ENCODE measurements around the gene LITAF. TPM values are rescaled to one million over a fixed set of nuclear protein-coding genes. Genes with fewer than 3 reads are reported as not detected.

LITAF gene
- total RNA-seq, 2 donors from 2014 or later: 36.6 to 62.9 TPM

DNA sequence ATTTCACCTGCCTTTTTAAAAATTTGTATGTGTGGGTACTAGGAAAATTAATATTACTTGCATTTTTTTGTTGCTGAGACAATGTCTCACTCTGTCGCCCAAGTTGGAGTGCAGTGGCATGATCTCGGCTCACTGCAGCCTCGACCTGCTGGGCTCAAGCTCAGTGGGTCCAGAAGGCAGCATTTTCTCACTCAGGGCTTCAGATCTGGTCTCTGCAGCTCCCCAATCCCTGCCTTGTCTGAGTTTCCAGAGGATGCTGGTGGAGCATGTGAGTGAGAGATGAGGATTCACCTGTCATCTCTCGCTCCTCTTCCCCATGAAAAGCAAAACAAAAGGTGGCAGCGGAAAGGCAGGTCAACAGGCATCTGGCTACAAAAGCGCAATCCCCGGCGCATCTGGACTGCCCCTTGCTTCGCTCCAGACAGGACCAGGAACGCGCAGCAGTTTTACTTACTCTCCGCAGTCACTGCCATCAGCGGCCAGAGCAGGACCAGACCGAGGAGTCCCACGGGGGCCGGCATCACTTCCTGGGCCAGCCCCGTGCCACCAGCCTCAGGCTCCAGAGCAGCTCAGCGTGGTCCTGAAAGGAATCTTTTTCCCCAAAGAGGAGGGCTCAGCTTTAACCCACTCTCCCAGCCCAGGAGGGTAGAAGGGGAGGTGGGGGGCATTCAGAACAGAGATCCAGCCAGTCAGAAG lies 59.9 kb downstream of the LITAF start:
- Histone ChIP-seq H3K4me3 (ENCODE audit: low read length) (no peak overlapping the region), H3K9me3 (ENCODE audit: control insufficient read depth, low read length) (no peaks in the 10 kb centered on the region), H3K27me3 (ENCODE audit: control insufficient read depth, insufficient read depth, low read length, poor library complexity, severe bottlenecking) (no peaks in the 10 kb centered on the region), H3K4me1 (ENCODE audit: control insufficient read depth, insufficient read depth, low read length) (no peaks in the 10 kb centered on the region), H3K36me3 (ENCODE audit: control insufficient read depth, insufficient read depth, low read length) (no peaks in the 10 kb centered on the region), H3K9ac (ENCODE audit: extremely low read depth, low read length, poor library complexity, severe bottlenecking) (no peak overlapping the region), H3K27ac (ENCODE audit: low read depth, low read length) (no peak overlapping the region)
- WGBS, 2 experiments (ENCODE audit: insufficient coverage in 1 of 2, insufficient read length in 1 of 2): 74 to 77% methylated on average over 15 to 18 of the region's 18 CpGs
- Mint-ChIP-seq H3K9me3 (no peaks in the 10 kb centered on the region), H3K27me3 (ENCODE audit: insufficient read depth) (no peaks in the 10 kb centered on the region), H3K36me3 (ENCODE audit: low read depth) (no peaks in the 10 kb centered on the region), H3K27ac (no peak overlapping the region), H3K4me3 (no peak overlapping the region), H3K4me1 (no peaks in the 10 kb centered on the region)
- no peak for TF ChIP-seq CTCF (conservative IDR thresholded peaks at IDR 0.05)
- peak; percentile 74 for DNase-seq

DNA sequence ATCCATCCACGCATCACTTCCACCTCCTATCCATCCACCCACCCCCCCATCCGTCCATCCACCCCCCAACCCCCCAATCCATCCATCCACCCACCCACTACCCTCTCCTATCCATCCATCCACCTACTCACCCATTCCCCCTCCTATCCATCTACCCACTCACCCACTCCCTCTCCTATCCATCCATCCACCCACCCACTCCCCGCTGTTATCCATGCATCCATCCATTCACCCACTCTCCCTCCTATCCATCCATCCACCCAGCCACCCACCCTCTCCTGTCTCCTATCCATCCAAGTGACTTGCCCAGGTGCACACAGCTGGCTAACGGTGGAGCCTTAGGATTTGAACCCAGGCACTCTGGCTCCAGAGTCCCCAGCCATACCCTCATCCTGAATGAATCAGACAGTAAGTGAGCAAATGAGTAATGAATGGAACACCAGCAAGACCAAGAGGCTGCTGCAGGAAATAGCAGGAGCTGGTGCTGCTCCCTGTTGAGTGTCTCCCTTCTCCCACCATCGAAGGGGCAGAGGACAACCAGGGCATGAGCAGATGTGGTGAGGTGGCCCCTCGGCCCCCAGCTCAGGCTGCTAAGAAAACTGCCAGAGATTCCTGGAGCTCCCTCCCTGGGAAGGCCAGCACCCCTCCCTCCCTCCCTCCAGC lies 62.5 kb downstream of the LITAF start:
- H3K27me3 Mint-ChIP-seq (ENCODE audit: insufficient read depth): no peaks in the 10 kb centered on the region
- TF ChIP-seq CTCF (conservative IDR thresholded peaks at IDR 0.05): no peak
- no peak overlapping the region for H3K4me3 Mint-ChIP-seq
- no peaks in the 10 kb centered on the region for H3K36me3 Mint-ChIP-seq (ENCODE audit: low read depth)
- 83% methylated on average over 4 of the region's 6 CpGs; no CpG with 5 or more reads in 1 of the 2 experiments for WGBS, 2 experiments (ENCODE audit: insufficient coverage in 1 of 2, insufficient read length in 1 of 2)
- Histone ChIP-seq H3K9me3 (ENCODE audit: control insufficient read depth, low read length) (no peaks in the 10 kb centered on the region), H3K27me3 (ENCODE audit: control insufficient read depth, insufficient read depth, low read length, poor library complexity, severe bottlenecking) (no peaks in the 10 kb centered on the region), H3K36me3 (ENCODE audit: control insufficient read depth, insufficient read depth, low read length) (no peaks in the 10 kb centered on the region), H3K4me1 (ENCODE audit: control insufficient read depth, insufficient read depth, low read length) (no peaks in the 10 kb centered on the region), H3K9ac (ENCODE audit: extremely low read depth, low read length, poor library complexity, severe bottlenecking) (no peak overlapping the region), H3K4me3 (ENCODE audit: low read length) (no peak overlapping the region), H3K27ac (ENCODE audit: low read depth, low read length) (no peak overlapping the region)
- no peak for DNase-seq
- no peaks in the 10 kb centered on the region for H3K4me1 Mint-ChIP-seq
- no peaks in the 10 kb centered on the region for H3K9me3 Mint-ChIP-seq
- H3K27ac Mint-ChIP-seq: no peak overlapping the region

GRCh38 chr16:11521055-11521454 lies 65.7 kb downstream of the LITAF start:
- Histone ChIP-seq H3K36me3 (ENCODE audit: control insufficient read depth, insufficient read depth, low read length) (no peaks in the 10 kb centered on the region), H3K27me3 (ENCODE audit: control insufficient read depth, insufficient read depth, low read length, poor library complexity, severe bottlenecking) (no peaks in the 10 kb centered on the region), H3K4me1 (ENCODE audit: control insufficient read depth, insufficient read depth, low read length) (no peaks in the 10 kb centered on the region), H3K27ac (ENCODE audit: low read depth, low read length) (no peak overlapping the region), H3K9me3 (ENCODE audit: control insufficient read depth, low read length) (no peaks in the 10 kb centered on the region), H3K4me3 (ENCODE audit: low read length) (no peak overlapping the region), H3K9ac (ENCODE audit: extremely low read depth, low read length, poor library complexity, severe bottlenecking) (no peak overlapping the region)
- no peak for TF ChIP-seq CTCF (conservative IDR thresholded peaks at IDR 0.05)
- H3K4me3 Mint-ChIP-seq: no peak overlapping the region
- no peaks in the 10 kb centered on the region for H3K4me1 Mint-ChIP-seq
- DNase-seq: no peak
- WGBS, 2 experiments (ENCODE audit: insufficient coverage in 1 of 2, insufficient read length in 1 of 2): 86% methylated on average over 1 of the region's 1 CpG; no CpG with 5 or more reads in 1 of the 2 experiments
- no peak overlapping the region for H3K27ac Mint-ChIP-seq
- no peaks in the 10 kb centered on the region for H3K27me3 Mint-ChIP-seq (ENCODE audit: insufficient read depth)
- H3K9me3 Mint-ChIP-seq: no peaks in the 10 kb centered on the region
- H3K36me3 Mint-ChIP-seq (ENCODE audit: low read depth): no peaks in the 10 kb centered on the region
